GM18519 (cell line): ENCODE data around the gene AGXT.

Source experiments
- ATAC-seq: cut with Tn5 transposase; IDR thresholded peaks from one replicate; pipeline ENCODE4 v1.9.1; 2021; ENCODE audit warnings: mild to moderate bottlenecking, moderate library complexity; ENCODE audit not compliant: unreplicated experiment, low FRiP score

The AGXT gene

DNA sequence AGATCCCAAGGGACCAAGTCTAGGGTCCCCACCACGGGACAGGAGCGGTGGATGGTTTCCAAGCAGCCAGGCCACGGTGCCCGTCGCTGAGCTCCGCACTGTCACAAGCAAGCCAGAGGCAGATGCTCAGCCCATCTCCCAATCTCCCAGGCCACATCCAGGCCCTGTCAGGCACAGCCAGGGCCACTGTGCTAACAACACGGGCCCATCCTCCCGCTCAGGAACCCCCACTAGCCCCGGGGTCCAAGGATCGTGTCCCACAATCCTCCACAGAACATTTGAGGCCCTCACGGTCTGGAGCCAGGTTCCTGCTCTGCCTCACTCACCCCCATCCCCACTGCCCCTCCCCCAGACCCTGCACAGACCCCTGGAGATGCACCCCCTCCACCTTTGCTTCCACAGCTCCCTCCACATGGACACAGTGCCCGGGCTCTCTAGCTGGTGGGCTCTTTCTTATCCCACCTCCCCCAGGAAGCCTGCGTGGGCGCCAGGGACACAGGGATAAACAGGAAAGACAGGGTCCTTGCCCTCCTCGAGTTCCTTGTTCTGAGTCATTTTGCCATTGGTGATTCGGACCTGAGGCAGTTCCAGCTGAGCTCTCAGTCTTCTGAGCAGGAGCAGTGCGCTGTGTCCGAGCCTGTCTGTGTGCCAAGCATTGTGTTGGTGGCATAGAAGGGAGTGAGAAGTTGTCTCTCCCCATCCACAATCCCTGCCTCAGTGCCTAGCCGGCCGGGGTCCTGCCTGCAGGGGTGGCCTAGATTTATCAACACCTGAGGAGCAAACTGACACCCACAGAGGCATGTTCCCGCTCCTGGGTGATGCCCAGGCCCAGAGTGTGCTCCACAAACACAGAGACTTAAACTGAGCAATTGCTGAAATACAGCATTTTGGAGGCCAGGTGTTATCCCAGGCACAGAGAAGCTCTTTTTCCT lies 44.5 kb downstream of the AGXT start:
- no peak for ATAC-seq

GRCh38 chr2:240913810-240914644 lies 45.4 kb downstream of the AGXT start:
- ATAC-seq = no peak

DNA sequence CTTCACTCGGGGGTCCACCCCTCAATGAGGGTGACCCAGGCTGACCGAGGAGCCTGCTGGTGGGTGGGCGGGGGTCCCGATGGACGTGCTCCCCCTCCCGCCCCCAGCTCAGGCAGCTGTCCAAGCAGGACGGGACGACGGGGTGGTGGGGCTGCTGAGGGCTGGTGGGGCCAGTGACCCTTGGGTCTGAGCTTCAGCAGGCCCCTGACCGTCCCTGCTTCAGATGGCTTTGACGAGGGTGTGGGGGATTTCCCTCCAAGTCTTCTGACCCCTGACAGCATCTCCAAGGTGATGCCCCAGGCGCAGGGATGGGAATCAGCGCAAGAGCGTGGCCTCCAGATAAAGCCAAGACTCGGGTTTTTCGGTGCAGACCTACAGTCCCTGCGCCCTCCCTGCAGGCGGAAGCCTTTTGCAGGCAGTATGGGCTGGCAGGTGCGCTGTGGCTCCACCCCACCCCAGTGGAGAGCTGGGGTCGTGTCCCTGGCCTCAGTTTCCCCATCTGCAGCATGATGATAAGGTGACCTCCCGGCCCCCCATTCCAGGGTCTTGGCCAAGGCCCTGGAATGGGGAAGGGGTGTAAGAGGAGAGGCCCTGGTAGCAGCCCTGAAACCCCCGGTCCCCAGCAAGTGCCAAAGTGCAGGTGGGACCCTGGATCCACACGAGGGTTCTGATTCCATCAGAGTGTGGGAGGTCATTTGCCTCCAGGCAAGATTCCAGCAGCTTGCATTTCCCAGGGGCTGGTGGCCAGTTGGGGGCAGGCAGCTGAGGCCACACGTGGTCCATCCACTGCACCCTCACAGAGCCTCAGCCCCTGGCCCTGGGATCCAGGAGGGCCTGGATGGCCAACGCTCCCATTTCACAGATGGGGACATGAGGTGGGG lies 46.3 kb downstream of the AGXT start:
- ATAC-seq = no peak

GRCh38 chr2:240915526-240916341 lies 47.1 kb downstream of the AGXT start:
- no peak for ATAC-seq

- ATAC-seq = no peak
These were observed 48.0 kb downstream of the AGXT start for GRCh38 chr2:240916571-240917008.

DNA sequence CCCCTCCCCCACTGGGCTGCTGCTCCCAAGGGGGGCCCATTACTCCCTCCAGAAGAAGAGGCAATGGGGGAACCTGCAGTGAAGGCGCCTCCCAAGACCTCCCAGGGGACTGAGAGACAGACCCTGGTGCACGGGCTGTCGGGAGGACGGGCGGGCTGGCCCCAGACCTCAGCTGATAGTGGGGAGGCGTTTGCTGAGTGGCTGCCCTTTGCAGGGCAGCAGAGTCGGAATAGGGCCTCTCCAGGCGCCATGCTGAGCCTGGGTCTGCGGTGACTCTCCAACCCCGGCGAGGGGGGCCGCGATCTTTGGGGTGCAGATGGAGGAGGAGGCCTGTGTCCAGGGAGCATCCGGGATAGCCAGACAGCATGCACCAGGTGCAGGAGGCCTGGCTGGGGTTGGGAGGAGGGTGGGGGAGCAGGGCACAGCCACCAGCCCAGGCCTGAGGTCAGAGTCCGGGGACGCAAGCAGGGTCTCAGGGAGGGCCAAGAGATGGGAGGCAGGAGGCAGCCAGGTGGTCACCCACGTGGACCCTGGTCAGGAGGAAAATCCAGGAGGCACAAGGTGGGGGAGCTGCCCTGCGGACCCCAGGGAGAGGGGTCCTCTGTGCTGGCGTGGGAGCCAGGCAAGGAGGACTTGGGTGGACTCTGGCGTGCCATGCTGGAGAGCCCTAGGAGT lies 48.5 kb downstream of the AGXT start:
- ATAC-seq = no peak

GRCh38 chr2:240917684-240918257 lies 49.1 kb downstream of the AGXT start:
- no peak for ATAC-seq

DNA sequence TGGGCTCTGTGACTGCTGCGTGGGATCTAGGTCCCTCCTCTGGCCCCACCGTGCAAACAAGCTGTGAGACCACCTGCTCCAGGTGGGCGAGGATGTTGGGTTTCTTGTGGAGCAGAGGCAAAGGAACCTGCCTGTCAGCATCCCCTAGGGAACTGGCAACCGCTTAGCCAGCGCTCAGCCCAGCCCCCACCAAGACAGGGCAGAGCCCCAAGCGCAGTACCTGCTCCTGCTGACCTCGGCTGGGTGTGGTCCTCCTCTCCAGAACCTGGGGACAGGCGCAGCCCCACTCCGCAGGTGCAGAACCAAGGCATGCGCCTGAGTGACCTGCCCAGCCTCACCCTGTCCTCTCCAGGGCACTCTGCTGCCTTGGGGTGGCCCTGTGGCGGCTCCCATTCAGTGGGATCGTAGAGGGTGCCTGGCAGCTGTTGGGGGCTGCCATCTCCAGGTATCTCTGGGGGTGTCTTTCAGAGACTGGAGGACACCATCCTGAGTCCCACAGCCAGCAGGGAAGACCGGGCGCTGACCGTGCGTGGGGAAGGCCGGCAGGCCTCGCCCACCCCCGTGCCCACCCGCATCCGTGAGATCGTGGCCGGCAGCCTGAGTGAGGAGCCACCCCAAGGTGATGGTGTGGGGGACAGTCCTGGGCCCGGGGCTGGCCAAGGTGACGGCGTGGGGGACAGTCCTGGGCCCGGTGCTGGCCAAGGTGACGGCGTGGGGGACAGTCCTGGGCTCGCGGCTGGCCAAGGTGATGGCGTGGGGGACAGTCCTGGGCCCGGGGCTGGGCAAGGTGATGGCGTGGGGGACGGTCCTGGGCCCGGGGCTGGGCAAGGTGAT lies 49.9 kb downstream of the AGXT start:
- no peak for ATAC-seq

- no peak for ATAC-seq
These were observed 50.6 kb downstream of the AGXT start for GRCh38 chr2:240919161-240919781.

DNA sequence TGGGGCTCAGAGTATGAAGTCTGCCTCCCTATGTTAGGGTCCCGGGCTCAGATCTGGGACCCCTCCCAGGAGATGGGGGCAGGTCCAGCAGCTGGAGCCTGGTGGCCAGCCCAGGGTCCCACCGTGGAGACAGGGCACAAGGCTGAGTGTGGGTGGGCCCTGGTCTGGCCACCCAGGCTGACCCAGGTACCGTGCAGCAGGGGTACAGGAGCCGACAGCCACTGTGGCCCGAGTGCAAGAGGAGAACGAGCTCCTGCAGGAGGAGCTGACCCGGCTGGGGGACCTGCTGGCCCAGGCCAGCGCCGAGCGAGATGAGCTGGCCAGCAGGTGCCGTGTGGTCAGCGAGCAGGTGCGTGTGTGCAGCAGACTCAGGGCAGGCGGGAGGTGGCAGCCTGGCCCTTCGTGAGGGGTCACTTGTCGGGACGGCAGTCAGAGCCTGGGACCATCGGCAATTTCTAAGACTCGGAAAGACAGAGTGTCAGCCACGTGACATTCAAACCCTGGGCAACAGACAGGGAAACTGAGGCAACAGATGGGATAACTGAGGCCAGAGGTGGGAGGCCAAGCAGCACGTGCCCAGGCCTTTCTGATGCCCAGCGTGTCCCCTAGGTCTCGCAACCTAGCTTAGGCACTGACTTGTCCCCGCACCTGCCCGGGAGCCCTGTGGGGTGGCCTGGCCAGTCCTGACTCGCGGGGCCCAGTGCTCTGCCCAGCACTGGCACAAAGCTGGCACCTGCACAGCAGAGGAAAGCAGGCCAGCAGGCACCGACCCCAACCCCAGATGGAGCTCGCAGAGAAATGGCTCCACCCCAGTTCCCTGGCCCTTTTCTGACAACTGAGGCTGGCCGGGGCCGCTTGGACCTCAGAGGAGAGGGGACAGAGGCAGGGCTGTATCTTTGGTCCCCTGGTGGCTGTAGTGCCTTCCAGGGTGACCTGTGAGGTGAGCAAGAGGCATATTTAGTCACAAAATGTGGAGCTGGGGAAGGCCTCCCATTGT lies 51.5 kb downstream of the AGXT start:
- ATAC-seq = no peak

DNA sequence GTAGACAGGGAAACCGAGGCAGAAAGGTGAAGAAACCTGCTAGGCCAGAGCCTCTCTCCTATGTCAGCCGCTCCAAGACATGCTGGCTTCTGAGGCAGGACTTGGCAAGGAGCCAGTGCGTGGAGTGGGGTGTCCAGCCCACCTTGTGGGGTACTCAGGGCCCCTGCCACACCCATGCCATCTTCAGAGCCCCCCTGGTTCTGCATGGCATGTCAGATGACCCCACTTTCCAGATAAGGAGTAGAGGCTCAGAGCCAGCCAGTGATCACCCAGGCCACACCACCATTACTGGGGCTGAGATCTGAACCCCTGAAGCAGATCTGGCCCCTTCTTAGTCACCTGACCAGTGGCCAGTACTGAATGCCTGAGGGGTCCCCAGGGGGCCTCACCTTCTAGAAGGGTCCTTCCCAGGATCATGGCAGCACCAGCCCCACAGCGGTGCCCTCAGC lies 52.2 kb downstream of the AGXT start:
- ATAC-seq = no peak

DNA sequence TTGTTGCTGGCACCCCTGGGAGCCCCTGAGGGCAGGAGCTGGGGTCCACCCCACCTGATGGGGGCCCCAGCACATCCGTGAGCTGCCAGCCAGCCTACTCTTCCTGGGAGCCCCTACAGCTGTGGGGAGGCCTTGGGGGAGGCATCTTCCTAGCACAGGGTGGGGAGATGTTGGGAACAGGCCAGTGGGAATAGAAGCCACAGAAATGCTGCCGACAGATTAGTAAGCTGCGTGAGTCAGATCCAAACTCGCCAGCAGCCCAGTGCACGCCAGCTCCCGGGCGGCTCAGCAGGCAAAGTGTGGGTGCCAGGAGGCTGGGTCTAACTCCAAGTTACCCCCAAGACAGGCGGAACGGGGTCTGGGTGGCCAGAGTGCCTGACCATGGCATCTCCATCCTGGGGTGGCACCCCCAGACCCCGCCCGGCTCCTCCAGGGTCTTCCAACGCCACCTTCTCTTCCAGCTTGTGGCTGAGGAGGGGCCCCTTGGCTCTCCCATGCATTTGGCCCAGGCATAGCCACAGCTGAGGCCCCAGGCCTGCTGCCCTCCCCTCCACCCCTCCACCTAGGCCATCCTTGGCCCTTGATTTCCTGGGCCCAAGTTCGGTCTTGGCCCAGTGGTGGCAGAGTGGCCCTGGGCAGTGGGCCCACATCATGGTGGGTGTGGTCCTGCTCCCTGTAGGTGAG lies 52.8 kb downstream of the AGXT start:
- ATAC-seq = no peak

- no peak for ATAC-seq
These were observed 53.3 kb downstream of the AGXT start for GRCh38 chr2:240921995-240922244.

DNA sequence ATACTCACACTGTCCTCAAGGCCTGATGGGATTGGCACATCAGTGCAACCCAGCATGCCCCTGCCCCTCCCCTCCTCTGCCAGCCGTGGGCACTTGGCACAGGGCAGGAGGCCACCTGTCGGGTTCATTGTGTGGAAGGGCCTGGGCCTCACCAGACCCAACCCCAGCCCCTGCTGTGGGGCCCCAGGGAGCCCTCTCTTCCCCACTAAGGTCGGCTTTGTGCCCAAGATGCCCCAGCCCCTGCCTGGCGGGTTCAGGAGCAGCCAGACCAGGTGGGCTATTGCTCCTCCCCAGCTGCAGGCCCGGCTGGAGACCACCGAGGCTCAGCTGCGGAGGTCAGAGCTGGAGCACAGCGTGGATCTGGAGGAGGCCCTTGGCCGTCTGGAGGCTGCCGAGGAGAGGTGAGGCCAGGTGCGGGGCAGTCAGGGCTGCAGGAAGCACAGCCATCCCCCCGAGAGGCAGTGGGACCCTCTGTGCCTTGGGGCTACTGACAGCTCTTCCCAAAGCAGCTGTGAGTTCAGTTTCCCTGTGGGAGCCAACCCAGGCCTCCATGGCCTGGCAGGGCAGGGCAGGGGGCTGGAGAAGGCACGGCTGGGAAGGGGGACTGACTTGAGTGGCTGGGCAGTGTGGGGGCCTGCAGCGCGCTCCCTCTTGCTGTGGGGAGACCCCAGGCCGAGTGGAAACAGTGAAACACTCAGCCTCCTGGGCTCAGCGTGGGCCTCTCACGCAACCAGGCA lies 53.8 kb downstream of the AGXT start:
- no peak for ATAC-seq

DNA sequence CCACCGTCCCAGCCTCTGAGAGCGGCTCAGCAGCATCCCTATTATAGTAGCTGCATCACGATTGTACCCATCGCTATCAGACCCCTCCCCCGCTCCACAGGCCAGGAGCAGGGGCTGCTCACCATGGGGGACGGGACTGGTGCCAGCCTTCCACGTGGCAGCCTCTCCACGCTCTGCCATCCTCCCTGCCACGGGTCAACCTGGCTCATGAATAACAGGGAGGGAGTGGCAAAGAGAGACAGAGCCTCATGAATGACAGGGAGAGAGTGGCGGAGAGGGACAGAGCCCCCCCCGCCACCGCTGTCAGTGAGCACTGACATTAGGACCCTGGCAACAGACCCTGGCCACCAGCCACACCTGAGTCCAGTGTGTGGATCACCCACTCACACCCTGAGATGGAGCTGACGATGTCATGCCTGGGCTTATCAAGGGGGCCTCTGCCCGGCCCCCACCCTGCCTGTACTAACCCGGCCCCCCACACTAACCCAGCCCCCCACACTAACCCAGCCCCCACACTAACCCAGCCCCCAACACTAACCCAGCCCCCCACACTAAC lies 54.4 kb downstream of the AGXT start:
- ATAC-seq = no peak
